Effector memory CD4-positive, alpha-beta T cell (primary cell): ENCODE results near the gene RNF222.
"Not testable (repeated sequence)": the region's sequence is repeated elsewhere in the genome, so short reads cannot be mapped to it uniquely, and the experiment has no call there.

Experiments used
- DNase-seq, 3 donors: peaks; one replicate each; pipeline ENCODE4 v3.0.0-alpha.2; 2020
- H3K27ac ChIP-seq: 2 replicates; pipeline ENCODE4 v1.7.0; 2013; ENCODE audit warnings: mild to moderate bottlenecking, low read length, moderate library complexity; ENCODE audit not compliant: insufficient read depth, poor library complexity, severe bottlenecking
- H3K27me3 ChIP-seq: replicated peaks from 2 replicates; pipeline ENCODE4 v1.7.0; 2013; ENCODE audit warnings: mild to moderate bottlenecking, low read length; ENCODE audit not compliant: insufficient read depth, control insufficient read depth, poor library complexity, severe bottlenecking
- H3K36me3 ChIP-seq: 2 replicates; pipeline ENCODE4 v1.7.0; 2013; ENCODE audit warnings: mild to moderate bottlenecking, low read length, moderate library complexity; ENCODE audit not compliant: control insufficient read depth, insufficient read depth
- H3K4me1 ChIP-seq: 2 replicates; pipeline ENCODE4 v1.7.0; 2013; ENCODE audit warnings: low read length, mild to moderate bottlenecking; ENCODE audit not compliant: control insufficient read depth, insufficient read depth, poor library complexity, severe bottlenecking
- H3K4me3 ChIP-seq: 2 replicates; pipeline ENCODE4 v1.7.0; 2013; ENCODE audit warnings: low read length, low read depth, mild to moderate bottlenecking; ENCODE audit not compliant: insufficient read depth, poor library complexity, severe bottlenecking
- H3K9me3 ChIP-seq: 2 replicates; pipeline ENCODE4 v1.7.0; 2013; ENCODE audit warnings: mild to moderate bottlenecking, low read length, moderate library complexity; ENCODE audit not compliant: control insufficient read depth

RNF222 gene

DNA sequence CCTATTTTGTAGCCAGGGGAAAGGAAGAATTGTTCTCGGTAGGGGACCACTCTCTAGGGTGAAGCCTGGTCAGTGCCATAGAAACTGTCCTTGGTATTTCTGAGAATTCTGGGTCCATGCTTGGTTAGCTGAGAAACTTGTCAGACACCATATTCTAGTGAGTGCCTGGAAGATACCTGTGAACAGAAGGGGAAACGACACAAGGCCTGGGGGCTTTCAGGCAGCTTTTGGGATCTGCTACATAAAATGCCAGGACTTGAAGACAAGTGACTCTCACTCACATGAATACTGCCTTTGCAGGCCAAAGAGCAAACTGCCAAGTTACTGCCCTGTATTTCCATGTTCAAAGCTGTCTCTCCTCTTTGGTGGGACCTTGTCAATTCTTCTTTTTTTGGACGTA lies 39.7 kb downstream of the RNF222 start:
- Histone ChIP-seq H3K4me1 (no peaks in the 10 kb centered on the region), H3K27me3 (no peaks in the 10 kb centered on the region), H3K4me3 (no peak overlapping the region), H3K36me3 (no peaks in the 10 kb centered on the region), H3K9me3 (no peaks in the 10 kb centered on the region), H3K27ac (no peak overlapping the region)
- DNase-seq, result no peak

DNA sequence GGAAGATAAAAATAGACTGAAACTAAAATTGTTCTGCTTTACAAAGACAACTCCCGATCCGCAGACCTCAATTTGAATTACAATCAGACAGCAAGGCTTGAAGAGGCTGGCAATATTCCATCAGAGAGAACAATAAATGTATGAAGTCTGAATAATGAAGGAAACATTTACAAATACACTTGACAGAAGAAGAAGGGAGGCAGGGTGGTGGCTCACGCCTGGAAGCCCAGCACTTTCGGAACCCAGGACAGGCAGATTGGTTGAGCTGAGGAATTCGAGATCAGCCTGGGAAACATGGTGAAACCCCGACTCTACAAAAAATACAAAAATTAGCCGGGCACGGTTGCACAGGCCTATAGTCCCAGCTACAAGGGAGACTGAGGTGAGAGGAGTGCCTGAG lies 43.4 kb downstream of the RNF222 start:
- no peaks in the 10 kb centered on the region for H3K9me3 ChIP-seq
- no peak overlapping the region for H3K27ac ChIP-seq
- no peaks in the 10 kb centered on the region for H3K4me1 ChIP-seq
- no peaks in the 10 kb centered on the region for H3K36me3 ChIP-seq
- no peak for DNase-seq
- H3K27me3 ChIP-seq, result no peaks in the 10 kb centered on the region
- H3K4me3 ChIP-seq, result no peak overlapping the region

DNA sequence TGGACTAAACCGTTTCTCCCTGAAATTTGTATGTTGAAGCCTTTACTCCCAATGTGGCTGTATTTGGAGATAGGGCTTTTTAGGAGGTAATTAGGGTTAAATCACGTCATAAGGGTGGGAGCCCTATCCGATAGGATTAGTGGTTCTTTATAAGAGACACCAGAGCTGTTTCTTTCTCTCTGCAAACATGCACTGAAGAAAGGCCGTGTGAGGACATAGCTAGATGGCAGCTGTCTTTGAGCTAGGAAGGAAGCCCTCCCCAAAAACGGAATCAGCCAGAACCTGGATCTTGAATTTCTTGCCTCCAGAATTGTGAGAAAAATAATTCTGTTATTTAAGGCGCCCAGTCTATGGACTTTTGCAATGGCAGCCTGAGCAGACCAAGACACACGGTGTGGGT lies 43.9 kb downstream of the RNF222 start:
- no peak overlapping the region for H3K27ac ChIP-seq
- no peak for DNase-seq
- H3K36me3 ChIP-seq, result no peaks in the 10 kb centered on the region
- H3K27me3 ChIP-seq, result no peaks in the 10 kb centered on the region
- no peak overlapping the region for H3K4me3 ChIP-seq
- H3K4me1 ChIP-seq, result no peaks in the 10 kb centered on the region
- no peaks in the 10 kb centered on the region for H3K9me3 ChIP-seq

DNA sequence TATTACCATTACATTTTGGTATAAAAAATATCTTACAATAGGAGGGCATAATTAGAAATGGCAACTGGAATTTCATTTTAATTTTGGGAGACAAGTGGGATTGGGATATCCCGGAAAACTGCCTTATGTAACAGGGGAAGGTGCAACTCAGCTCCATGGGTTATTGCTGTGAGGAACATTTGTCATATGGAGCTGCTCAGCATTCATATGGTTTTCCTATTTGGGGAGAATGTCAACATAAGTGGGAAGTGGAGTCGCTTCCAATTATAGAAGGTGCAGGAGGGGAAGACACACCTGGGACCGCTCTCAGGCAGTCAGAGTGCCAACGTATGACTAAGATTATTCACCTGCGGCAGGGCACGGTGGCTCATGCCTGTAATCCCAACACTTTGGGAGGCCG lies 47.3 kb downstream of the RNF222 start:
- Histone ChIP-seq H3K4me3 (no peak overlapping the region), H3K9me3 (no peaks in the 10 kb centered on the region), H3K36me3 (no peaks in the 10 kb centered on the region), H3K27me3 (no peaks in the 10 kb centered on the region), H3K4me1 (no peaks in the 10 kb centered on the region), H3K27ac (no peak overlapping the region)
- no peak for DNase-seq

DNA sequence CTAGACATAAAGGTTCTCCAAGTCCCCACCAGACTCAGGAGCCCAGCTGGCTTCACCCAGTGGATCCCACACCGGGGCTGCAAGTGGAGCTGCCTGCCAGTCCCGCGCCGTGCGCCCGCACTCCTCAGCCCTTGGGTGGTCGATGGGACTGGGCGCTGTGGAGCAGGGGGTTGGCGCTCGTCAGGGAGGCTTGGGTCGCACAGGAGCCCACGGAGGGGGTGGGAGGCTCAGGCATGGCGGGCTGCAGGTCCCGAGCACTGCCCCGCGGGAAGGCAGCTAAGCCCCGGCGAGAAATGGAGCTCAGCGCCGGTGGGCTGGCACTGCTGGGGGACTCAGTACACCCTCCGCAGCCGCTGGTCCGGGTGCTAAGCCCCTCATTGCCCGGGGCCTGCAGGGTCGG lies 50.6 kb downstream of the RNF222 start:
- H3K9me3 ChIP-seq, H3K27ac ChIP-seq, H3K27me3 ChIP-seq, H3K4me3 ChIP-seq, H3K36me3 ChIP-seq, DNase-seq, H3K4me1 ChIP-seq: not testable (repeated sequence)

DNA sequence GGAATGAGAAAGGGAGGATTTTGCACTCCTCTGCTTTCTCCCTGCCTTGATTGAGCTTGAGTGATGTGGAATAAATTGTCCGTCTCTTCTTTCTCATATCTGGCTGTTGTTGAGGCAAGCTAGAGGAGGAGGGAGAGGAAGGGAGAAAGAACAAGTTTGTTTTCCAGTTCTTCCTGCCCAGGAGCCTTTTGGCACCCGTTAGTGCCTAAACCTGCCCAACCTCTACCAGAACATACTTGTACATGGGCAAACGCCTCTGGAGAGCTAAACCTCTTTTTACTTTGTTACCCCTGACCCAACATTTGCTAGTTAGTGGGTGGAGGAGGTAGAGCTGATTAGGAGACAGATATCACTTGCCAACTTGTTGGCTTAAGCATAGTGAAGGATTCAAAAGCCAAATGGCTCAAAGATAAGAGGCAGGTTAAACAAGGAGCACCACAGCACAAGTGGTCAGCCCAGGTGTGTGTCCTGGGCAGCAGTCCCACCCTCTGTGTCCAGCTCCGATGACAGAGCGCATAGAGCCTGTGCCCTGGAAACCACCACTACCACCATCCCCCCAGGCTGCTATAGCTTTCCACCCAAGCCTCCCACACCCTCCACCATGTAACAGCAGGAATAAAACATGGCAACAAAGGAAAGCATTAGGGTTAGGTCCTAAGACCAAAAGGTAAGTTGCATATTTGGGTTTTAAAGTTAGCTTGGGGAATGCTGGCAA lies 51.5 kb downstream of the RNF222 start:
- Histone ChIP-seq H3K4me1 (no peaks in the 10 kb centered on the region), H3K27me3 (no peaks in the 10 kb centered on the region), H3K27ac (no peak overlapping the region), H3K9me3 (no peaks in the 10 kb centered on the region), H3K36me3 (no peaks in the 10 kb centered on the region), H3K4me3 (no peak overlapping the region)
- DNase-seq, result no peak

DNA sequence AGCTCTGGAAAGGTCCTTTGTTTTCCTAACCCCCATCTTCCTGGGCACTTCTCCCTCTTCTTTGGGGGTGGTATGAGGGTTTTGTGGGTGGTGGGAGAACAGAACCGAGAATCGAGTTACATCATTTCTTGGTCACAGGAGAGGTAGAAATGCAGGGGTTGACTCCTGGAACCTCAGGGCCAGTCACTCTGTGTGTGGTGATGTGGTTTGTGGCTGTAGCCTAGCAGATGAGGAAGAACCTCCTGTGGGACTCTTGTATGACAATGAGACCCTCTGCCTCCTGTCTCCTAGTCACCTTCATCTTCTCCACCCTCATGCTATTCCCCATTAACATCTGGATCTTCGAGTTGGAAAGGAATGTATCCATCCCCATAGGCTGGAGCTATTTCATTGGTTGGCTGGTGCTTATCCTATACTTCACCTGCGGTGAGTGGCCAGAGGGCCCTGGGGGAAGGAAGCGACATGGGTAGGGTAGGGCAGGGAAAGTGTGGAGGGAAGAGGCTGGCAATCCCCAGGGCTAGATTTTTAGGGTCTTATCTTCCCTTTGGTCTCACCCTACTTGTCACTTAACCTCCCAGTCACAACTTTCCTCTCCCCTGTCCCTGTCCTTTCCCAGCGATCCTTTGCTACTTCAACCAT lies 52.5 kb downstream of the RNF222 start:
- Histone ChIP-seq H3K4me1 (no peaks in the 10 kb centered on the region), H3K9me3 (no peaks in the 10 kb centered on the region), H3K4me3 (no peak overlapping the region), H3K27me3 (no peaks in the 10 kb centered on the region), H3K27ac (no peak overlapping the region), H3K36me3 (no peaks in the 10 kb centered on the region)
- DNase-seq, result no peak

DNA sequence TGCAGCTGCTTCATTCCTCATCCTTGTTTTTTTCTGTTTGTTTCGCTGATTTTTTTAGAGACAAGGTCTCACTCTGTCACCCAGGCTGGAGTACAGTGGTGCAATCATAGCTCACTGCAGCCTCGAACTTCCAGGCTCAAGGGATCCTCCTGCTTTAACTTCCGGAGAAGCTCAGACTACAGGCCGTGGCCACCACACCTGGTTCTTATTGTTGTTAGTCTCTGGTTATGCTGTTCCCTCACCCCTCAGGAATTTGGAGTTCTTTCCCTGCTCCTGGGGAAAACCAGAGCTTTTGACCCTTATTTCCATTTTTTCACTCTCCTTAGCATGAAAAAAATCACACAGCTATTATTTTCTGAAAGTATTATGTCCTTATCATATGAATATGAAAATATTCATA lies 56.2 kb downstream of the RNF222 start:
- DNase-seq, result no peak
- Histone ChIP-seq H3K27me3 (no peaks in the 10 kb centered on the region), H3K36me3 (no peaks in the 10 kb centered on the region), H3K4me3 (no peak overlapping the region), H3K27ac (no peak overlapping the region), H3K4me1 (no peaks in the 10 kb centered on the region), H3K9me3 (no peaks in the 10 kb centered on the region)
